K562 (cell line): ENCODE results near the gene TIMM50. TPM values are rescaled to one million over a fixed set of nuclear protein-coding genes. Genes with fewer than 3 reads are reported as not detected.

Source experiments
- ARID1B ChIP-seq: fragments of 450-650 bp; IDR thresholded peaks from 2 replicates; pipeline ENCODE4 v1.6.1; 2016; ENCODE audit warnings: antibody characterized with exemption, mild to moderate bottlenecking, inconsistent platforms
- ATF2 ChIP-seq: sonication (generic); formaldehyde crosslinking; IDR thresholded peaks from 2 replicates; pipeline ENCODE4 v1.8.1; 2022; ENCODE audit warnings: missing genetic modification reagents
- CBFA2T2 ChIP-seq: fragments of 450-650 bp; conservative IDR thresholded peaks from 2 replicates; pipeline ENCODE4 v1.6.1; 2017; ENCODE audit warnings: mild to moderate bottlenecking
- CEBPZ ChIP-seq: fragments of 150-350 bp; IDR thresholded peaks from 2 replicates; pipeline ENCODE4 v1.6.1; 2014; ENCODE audit warnings: low read depth, mild to moderate bottlenecking, low read length, borderline replicate concordance
- CREM ChIP-seq: IDR thresholded peaks from 2 replicates; pipeline ENCODE4 v1.6.1; 2014; ENCODE audit warnings: antibody characterized with exemption, low read depth
- EP400 ChIP-seq: fragments of 450-650 bp; IDR thresholded peaks from 2 replicates; pipeline ENCODE4 v1.6.1; 2017; ENCODE audit warnings: antibody characterized with exemption, mild to moderate bottlenecking, moderate library complexity
- MED1 ChIP-seq: sonication (generic); formaldehyde crosslinking; IDR thresholded peaks from 2 replicates; pipeline ENCODE4 v1.8.1; 2023; ENCODE audit warnings: missing genetic modification reagents, borderline replicate concordance
- MTA2 ChIP-seq: fragments of 450-650 bp; IDR thresholded peaks from 2 replicates; pipeline ENCODE4 v1.6.1; 2016; ENCODE audit warnings: low read depth
- NBN ChIP-seq: fragments of 450-650 bp; IDR thresholded peaks from 2 replicates; pipeline ENCODE4 v1.6.1; 2016; ENCODE audit warnings: low read depth, mild to moderate bottlenecking
- SIN3A ChIP-seq, 2 experiments: fragments of 150-350 bp in 1 of 2; IDR thresholded peaks; 2 replicates each; pipeline ENCODE4 v1.6.1; 2011 to 2016; ENCODE audit warnings: borderline replicate concordance in 2 of 2, low read depth in 2 of 2, low read length in 2 of 2, mild to moderate bottlenecking in 2 of 2, moderate library complexity in 2 of 2; ENCODE audit not compliant: control insufficient read depth in 1 of 2
- THRA ChIP-seq: fragments of 450-650 bp; IDR thresholded peaks from 2 replicates; pipeline ENCODE4 v1.6.1; 2017; ENCODE audit warnings: mild to moderate bottlenecking, moderate library complexity
- VEZF1 ChIP-seq: fragments of 200-800 bp; sonication (Bioruptor generic); IDR thresholded peaks from 2 replicates; pipeline ENCODE4 v1.6.1; 2017; ENCODE audit warnings: missing genetic modification characterization, missing compliant biosample characterization
- ZNF253 ChIP-seq: fragments of 250-450 bp; sonication (Bioruptor Pico); conservative IDR thresholded peaks from 2 replicates; pipeline ENCODE4 v1.6.1; 2021; ENCODE audit warnings: mild to moderate bottlenecking
- ZNF639 ChIP-seq, 2 experiments: fragments of 200-800 bp in 1 of 2; sonication (Bioruptor generic) in 1 of 2; sonication (generic) in 1 of 2; formaldehyde crosslinking in 1 of 2; IDR thresholded peaks in 1 of 2; conservative IDR thresholded peaks in 1 of 2; 2 replicates each; pipeline versions ENCODE4 v1.5.0 to v1.6.1; 2016 to 2020; ENCODE audit warnings: missing compliant biosample characterization in 1 of 2, missing genetic modification characterization in 1 of 2, missing genetic modification reagents in 1 of 2
- ZNF668 ChIP-seq: fragments of 250-450 bp; sonication (Bioruptor Pico); IDR thresholded peaks from 2 replicates; pipeline ENCODE4 v1.8.0; 2022; ENCODE audit warnings: mild to moderate bottlenecking, inconsistent platforms
- ZZZ3 ChIP-seq: fragments of 450-650 bp; IDR thresholded peaks from 2 replicates; pipeline ENCODE4 v1.6.1; 2016; ENCODE audit warnings: antibody characterized with exemption, mild to moderate bottlenecking, moderate library complexity
- polyA plus RNA-seq, 8 experiments: library from polyadenylated mRNA; depleted of rRNA in 4 of 8; stranded (reverse) in 5 of 8; unstranded in 3 of 8; fragments of >200 nt; fragmentation: Nextera tagmentation in 2 of 8; fragmentation: Illumina TruSeq in 1 of 8; extraction: Ambion mirVana in 2 of 8; extraction: Trizol in 1 of 8; gene quantifications; 2 replicates each; pipeline versions ENCODE4 v1.2.1 to v1.2.3, GENCODE V29; 2011 to 2014; ENCODE audit warnings: inconsistent platforms in 1 of 8, missing spikeins in 1 of 8
- total RNA-seq, 7 experiments: library from RNA; depleted of rRNA in 6 of 7; stranded (reverse); fragments of >200 nt in 6 of 7; fragmentation: Illumina TruSeq in 2 of 7; extraction: Trizol in 2 of 7; gene quantifications; 2 replicates each; pipeline versions ENCODE4 v1.2.1 to v1.2.3, GENCODE V29; 2011 to 2021; ENCODE audit warnings: low replicate concordance in 1 of 7

TIMM50 gene
- total and polyA plus RNA-seq, 9 of the 15 experiments (the other 6 are each of a cell fraction or from before 2014, with no cell fraction given): 28.3 to 221 (median 170) TPM

- TF ChIP-seq CEBPZ (no peak), THRA (no peak), ARID1B (no peak), SIN3A (IDR thresholded peaks at IDR 0.05; ENCODE audit: borderline replicate concordance in 2 of 2, control insufficient read depth in 1 of 2, low read depth in 2 of 2, low read length in 2 of 2) (no peak), EP400 (peak; percentile 6; the same call in 1 of the 2 replicates), VEZF1 (CRISPR knock-in tag) (no peak), ZNF253 (CRISPR knock-in tag) (no peak), ZZZ3 (no peak), MED1 (CRISPR knock-in tag) (peak; percentile 98; the same call in 1 of the 2 replicates), MTA2 (no peak), ZNF668 (no peak), ATF2 (CRISPR knock-in tag) (peak; percentile 93), NBN (no peak), ZNF639 (CRISPR knock-in tag; conservative IDR thresholded peaks at IDR 0.05 in 1 of 2, IDR thresholded peaks at IDR 0.05 in 1 of 2) (no peak), CBFA2T2 (no peak), CREM (peak; percentile 72)
Measured at GRCh38 chr19:39502640-39503417, 22.2 kb downstream of the TIMM50 start (continued).
